Upper lobe of right lung (tissue), 1 donor: Measurements from ENCODE around the gene SPAG16. TPM values are rescaled to one million over a fixed set of nuclear protein-coding genes. Genes with fewer than 3 reads are reported as not detected.

Source experiments
- ATAC-seq: fragments of 200-7000 bp; cut with Tn5 transposase; one replicate; pipeline ENCODE4 v1.9.1; 2020; ENCODE audit warnings: mild to moderate bottlenecking, moderate library complexity
- DNase-seq: peaks from one replicate; pipeline ENCODE4 v3.0.0-alpha.2; 2020
- H3K27ac ChIP-seq: fragments of 200-600 bp; one replicate; pipeline ENCODE4 v1.8.0; 2022
- H3K27me3 ChIP-seq: fragments of 200-600 bp; one replicate; pipeline ENCODE4 v1.8.0; 2022; ENCODE audit warnings: mild to moderate bottlenecking
- H3K36me3 ChIP-seq: fragments of 200-600 bp; one replicate; pipeline ENCODE4 v1.8.0; 2022
- H3K4me1 ChIP-seq: fragments of 200-600 bp; one replicate; pipeline ENCODE4 v1.8.0; 2022
- H3K4me3 ChIP-seq: fragments of 200-600 bp; one replicate; pipeline ENCODE4 v1.8.0; 2022; ENCODE audit warnings: mild to moderate bottlenecking
- H3K9me3 ChIP-seq: fragments of 200-600 bp; one replicate; pipeline ENCODE4 v1.8.0; 2022
- intact Hi-C: fragments of 100-400 bp; cut with DNase I; formaldehyde crosslinking; loops from one replicate; pipeline ENCODE4 v1.11.0; 2022
- total RNA-seq: library from RNA; stranded (reverse); fragmentation: NEBNext Ultra II Directional; extraction: Animal tissue kit (Norgen Biotek cat#: 25700); gene quantifications from one replicate; pipeline ENCODE4 v1.2.1, GENCODE V29; 2021
- TF ChIP-seq, protein P1 (sequence below): fragments of 200-600 bp; IDR thresholded peaks from one replicate; pipeline ENCODE4 v1.8.0; 2022; ENCODE audit warnings: antibody characterized with exemption
- donor health status: DM: no; HTN: yes; CAD: no; lungs with severe emphysema.

SPAG16 gene
- total RNA-seq, 1 donor from 2014 or later, result 11.6 TPM

- DNase-seq (no peak), ATAC-seq (no peak)
- H3K9me3 ChIP-seq, result no peaks in the 10 kb centered on the region
- H3K27me3 ChIP-seq, result no peaks in the 10 kb centered on the region
- no peaks in the 10 kb centered on the region for H3K36me3 ChIP-seq
- no peak overlapping the region for H3K4me3 ChIP-seq
- TF ChIP-seq, protein P1, sequence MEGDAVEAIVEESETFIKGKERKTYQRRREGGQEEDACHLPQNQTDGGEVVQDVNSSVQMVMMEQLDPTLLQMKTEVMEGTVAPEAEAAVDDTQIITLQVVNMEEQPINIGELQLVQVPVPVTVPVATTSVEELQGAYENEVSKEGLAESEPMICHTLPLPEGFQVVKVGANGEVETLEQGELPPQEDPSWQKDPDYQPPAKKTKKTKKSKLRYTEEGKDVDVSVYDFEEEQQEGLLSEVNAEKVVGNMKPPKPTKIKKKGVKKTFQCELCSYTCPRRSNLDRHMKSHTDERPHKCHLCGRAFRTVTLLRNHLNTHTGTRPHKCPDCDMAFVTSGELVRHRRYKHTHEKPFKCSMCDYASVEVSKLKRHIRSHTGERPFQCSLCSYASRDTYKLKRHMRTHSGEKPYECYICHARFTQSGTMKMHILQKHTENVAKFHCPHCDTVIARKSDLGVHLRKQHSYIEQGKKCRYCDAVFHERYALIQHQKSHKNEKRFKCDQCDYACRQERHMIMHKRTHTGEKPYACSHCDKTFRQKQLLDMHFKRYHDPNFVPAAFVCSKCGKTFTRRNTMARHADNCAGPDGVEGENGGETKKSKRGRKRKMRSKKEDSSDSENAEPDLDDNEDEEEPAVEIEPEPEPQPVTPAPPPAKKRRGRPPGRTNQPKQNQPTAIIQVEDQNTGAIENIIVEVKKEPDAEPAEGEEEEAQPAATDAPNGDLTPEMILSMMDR, result no peak
- intact Hi-C loops, result no loop called here
- no peak overlapping the region for H3K27ac ChIP-seq
- no peaks in the 10 kb centered on the region for H3K4me1 ChIP-seq
Observed at GRCh38 chr2:214246417-214246816, 962.2 kb downstream of the SPAG16 start.

DNA sequence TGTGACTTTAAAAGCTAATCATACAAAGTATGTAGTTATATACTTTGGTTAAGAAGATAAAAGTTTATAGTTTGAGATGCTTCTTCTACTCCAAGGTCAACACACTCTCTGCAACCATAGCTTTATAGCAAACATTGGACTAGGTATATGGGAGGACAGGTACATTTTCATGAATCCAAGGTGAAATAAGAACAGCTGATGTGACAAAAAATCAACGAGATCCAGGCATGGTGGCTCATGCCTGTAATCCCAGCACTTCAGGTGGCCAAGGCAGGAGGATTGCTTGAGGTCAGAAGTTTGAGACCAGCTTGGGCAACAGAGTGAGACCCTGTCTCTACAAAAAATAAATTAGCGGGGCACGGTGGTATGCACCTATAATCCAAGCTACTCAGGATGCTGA, 963.3 kb downstream of the SPAG16 start:
- Histone ChIP-seq H3K9me3 (no peaks in the 10 kb centered on the region), H3K4me3 (no peak overlapping the region), H3K36me3 (no peaks in the 10 kb centered on the region), H3K4me1 (no peaks in the 10 kb centered on the region), H3K27me3 (no peaks in the 10 kb centered on the region), H3K27ac (no peak overlapping the region)
- intact Hi-C loops, result no loop called here
- ATAC-seq (no peak), DNase-seq (no peak)
- TF ChIP-seq, protein P1, result no peak

GRCh38 chr2:214255046-214255445, 970.8 kb downstream of the SPAG16 start:
- TF ChIP-seq, protein P1, result no peak
- Histone ChIP-seq H3K27me3 (no peaks in the 10 kb centered on the region), H3K4me3 (no peak overlapping the region), H3K4me1 (no peaks in the 10 kb centered on the region), H3K9me3 (no peaks in the 10 kb centered on the region), H3K27ac (no peak overlapping the region), H3K36me3 (no peaks in the 10 kb centered on the region)
- no peak for DNase-seq
- intact Hi-C loops, result no loop called here
- ATAC-seq, result no peak

DNA sequence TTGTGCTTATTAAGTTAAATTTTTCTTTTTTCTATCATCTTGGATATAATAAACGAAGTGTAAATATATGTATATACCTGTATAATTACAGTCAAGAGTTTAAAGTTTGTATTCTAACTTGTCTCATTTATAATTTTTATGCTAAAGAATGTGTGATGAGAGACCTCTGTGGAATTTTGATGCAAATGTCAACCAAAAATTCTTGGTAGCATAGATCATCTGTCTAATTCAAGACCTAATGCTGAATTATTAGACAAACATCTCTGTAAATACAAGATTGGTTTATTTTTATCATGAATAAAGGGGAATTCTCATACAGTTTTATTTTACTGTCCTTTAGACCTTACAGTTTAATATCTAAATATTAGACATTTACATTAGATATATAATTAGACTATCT, 977.4 kb downstream of the SPAG16 start:
- Histone ChIP-seq H3K4me1 (no peaks in the 10 kb centered on the region), H3K27ac (no peak overlapping the region), H3K9me3 (no peaks in the 10 kb centered on the region), H3K27me3 (no peaks in the 10 kb centered on the region), H3K36me3 (no peaks in the 10 kb centered on the region), H3K4me3 (no peak overlapping the region)
- ATAC-seq, result no peak
- DNase-seq, result no peak
- TF ChIP-seq, protein P1, result no peak
- intact Hi-C loops, result no loop called here

DNA sequence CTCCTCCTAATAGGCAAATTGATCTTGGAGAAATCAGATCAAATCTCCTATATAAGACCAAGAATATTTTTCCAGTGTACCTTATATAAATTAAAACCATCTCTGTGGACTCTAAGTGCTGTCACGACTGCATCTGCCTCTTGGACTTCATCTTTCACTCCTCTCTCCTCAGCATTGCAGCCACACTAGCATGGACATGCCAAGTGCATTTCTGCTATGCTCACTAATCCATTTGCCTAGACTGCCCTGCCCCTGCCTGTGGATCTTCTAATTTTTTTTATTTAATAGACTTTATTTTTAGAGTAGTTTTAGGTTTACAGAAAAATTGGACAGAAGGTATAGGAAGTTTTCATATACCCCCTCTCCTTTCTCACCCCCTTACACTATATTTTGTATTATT, 979.9 kb downstream of the SPAG16 start:
- ATAC-seq, result no peak
- no peak overlapping the region for H3K27ac ChIP-seq
- no peak overlapping the region for H3K4me3 ChIP-seq

More for the DNA sequence above, 979.9 kb downstream of the SPAG16 start:
- TF ChIP-seq, protein P1, result no peak
- Histone ChIP-seq H3K36me3 (no peaks in the 10 kb centered on the region), H3K4me1 (no peaks in the 10 kb centered on the region), H3K9me3 (no peaks in the 10 kb centered on the region), H3K27me3 (no peaks in the 10 kb centered on the region)
- no peak for DNase-seq
- intact Hi-C loops, result no loop called here
